Measurements from ENCODE around the gene NRIP2.

DNA sequence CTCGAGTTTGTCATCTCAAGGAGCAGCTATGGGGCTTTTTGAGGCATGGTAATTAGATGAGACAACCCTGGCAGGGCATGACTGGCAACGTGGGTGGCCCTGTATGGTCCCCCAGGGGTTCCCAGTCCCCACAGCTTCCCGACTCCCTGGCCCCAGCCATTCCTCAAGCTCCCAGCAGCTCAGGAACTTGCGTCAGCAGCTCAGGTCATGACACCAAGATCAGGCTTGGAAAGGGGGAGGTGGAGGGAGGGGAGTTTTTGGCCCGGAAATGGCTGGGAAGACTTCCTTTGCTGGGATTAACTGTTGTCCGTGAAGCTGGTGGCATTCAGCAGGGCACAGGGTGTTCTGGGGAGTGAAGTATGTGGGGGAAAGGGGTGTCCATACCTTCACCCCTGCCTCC is 10.4 kb upstream of the NRIP2 start:
- no peak for TF ChIP-seq GATA2 (IDR thresholded peaks at IDR 0.05; ENCODE audit: low read depth, low read length)
- no peak for TF ChIP-seq GATA3 (IDR thresholded peaks at IDR 0.05; ENCODE audit: low read depth, low read length)
